Neural cell (in vitro differentiated cells): ENCODE results near the gene NRIP3.

ENCODE experiments used
- CTCF ChIP-seq: fragments of 450-650 bp; IDR thresholded peaks from 2 replicates; pipeline ENCODE4 v1.5.1; 2014; ENCODE audit warnings: antibody characterized with exemption, mild to moderate bottlenecking, moderate library complexity; ENCODE audit not compliant: poor library complexity, severe bottlenecking
- EZH2 ChIP-seq: fragments of 200-600, 300-800 bp; shearing (Covaris generic), sonication (generic); IDR thresholded peaks from 2 replicates; pipeline ENCODE4 v1.6.1; 2014; ENCODE audit warnings: antibody characterized with exemption, low read length, borderline replicate concordance, mild to moderate bottlenecking; ENCODE audit not compliant: insufficient read depth, poor library complexity, severe bottlenecking
- POLR2AphosphoS5 ChIP-seq: IDR thresholded peaks from 2 replicates; pipeline ENCODE4 v1.6.1; 2012
- REST ChIP-seq: IDR thresholded peaks from 2 replicates; pipeline ENCODE4 v1.6.1; 2012; ENCODE audit warnings: borderline replicate concordance

GRCh38 chr11:9046481-9046880 is 42.7 kb upstream of the NRIP3 start:
- TF ChIP-seq POLR2AphosphoS5 (no peak), CTCF (no peak), EZH2 (no peak), REST (no peak)
